IPS DF 6.9 (cell line): ENCODE data around the gene MARCHF9.

Experiments used
- DNase-seq: peaks from one replicate; pipeline ENCODE4 v3.0.0-alpha.2; 2013; ENCODE audit warnings: low read depth, low spot score
- H3K27ac ChIP-seq: one replicate; pipeline ENCODE4 v1.5.1; 2013; ENCODE audit warnings: low read length, control low read depth
- H3K27me3 ChIP-seq: 2 replicates; pipeline ENCODE4 v1.6.1; 2013; ENCODE audit warnings: mild to moderate bottlenecking, low read length; ENCODE audit not compliant: control insufficient read depth, insufficient read depth
- H3K36me3 ChIP-seq: 2 replicates; pipeline ENCODE4 v1.6.1; 2013; ENCODE audit warnings: low read length; ENCODE audit not compliant: control insufficient read depth, insufficient read depth
- H3K4me1 ChIP-seq: 2 replicates; pipeline ENCODE4 v1.6.1; 2013; ENCODE audit warnings: low read length; ENCODE audit not compliant: control insufficient read depth, insufficient read depth
- H3K4me3 ChIP-seq: 2 replicates; pipeline ENCODE4 v1.5.1; 2013; ENCODE audit warnings: mild to moderate bottlenecking, low read length
- H3K9me3 ChIP-seq: 2 replicates; pipeline ENCODE4 v1.6.1; 2013; ENCODE audit warnings: low read length, inconsistent platforms; ENCODE audit not compliant: control insufficient read depth, insufficient read depth
- WGBS: extraction: QIAGEN DNeasy Blood & Tissue Kit; methylation state at CpG from one replicate; pipeline ENCODE4 v1.1.7; 2013; ENCODE audit warnings: mixed read lengths, missing lambda C conversion rate; ENCODE audit not compliant: insufficient read length, insufficient coverage; 5-methylcytosine and 5-hydroxymethylcytosine counted together

MARCHF9 gene

GRCh38 chr12:57746025-57746424 is 8.9 kb upstream of the MARCHF9 start:
- Histone ChIP-seq H3K36me3 (peaks cover 13% of the 10 kb centered on the region; the same call in 1 of the 2 replicates), H3K4me3 (no peak overlapping the region), H3K27ac (no peak overlapping the region), H3K27me3 (peaks cover 2% of the 10 kb centered on the region; the same call in 1 of the 2 replicates), H3K9me3 (no peaks in the 10 kb centered on the region), H3K4me1 (peaks cover 2% of the 10 kb centered on the region)
- no peak for DNase-seq
- no CpG with 5 or more reads among the region's 3 CpGs for WGBS

GRCh38 chr12:57749061-57749460 is 5.8 kb upstream of the MARCHF9 start:
- peaks cover 13% of the 10 kb centered on the region; the same call in 1 of the 2 replicates for H3K36me3 ChIP-seq
- H3K9me3 ChIP-seq, result no peaks in the 10 kb centered on the region
- no CpG with 5 or more reads among the region's 5 CpGs for WGBS
- no peak overlapping the region for H3K4me3 ChIP-seq
- no peak overlapping the region for H3K27ac ChIP-seq
- no peak for DNase-seq
- peaks cover 3% of the 10 kb centered on the region for H3K4me1 ChIP-seq
- no peaks in the 10 kb centered on the region for H3K27me3 ChIP-seq

DNA sequence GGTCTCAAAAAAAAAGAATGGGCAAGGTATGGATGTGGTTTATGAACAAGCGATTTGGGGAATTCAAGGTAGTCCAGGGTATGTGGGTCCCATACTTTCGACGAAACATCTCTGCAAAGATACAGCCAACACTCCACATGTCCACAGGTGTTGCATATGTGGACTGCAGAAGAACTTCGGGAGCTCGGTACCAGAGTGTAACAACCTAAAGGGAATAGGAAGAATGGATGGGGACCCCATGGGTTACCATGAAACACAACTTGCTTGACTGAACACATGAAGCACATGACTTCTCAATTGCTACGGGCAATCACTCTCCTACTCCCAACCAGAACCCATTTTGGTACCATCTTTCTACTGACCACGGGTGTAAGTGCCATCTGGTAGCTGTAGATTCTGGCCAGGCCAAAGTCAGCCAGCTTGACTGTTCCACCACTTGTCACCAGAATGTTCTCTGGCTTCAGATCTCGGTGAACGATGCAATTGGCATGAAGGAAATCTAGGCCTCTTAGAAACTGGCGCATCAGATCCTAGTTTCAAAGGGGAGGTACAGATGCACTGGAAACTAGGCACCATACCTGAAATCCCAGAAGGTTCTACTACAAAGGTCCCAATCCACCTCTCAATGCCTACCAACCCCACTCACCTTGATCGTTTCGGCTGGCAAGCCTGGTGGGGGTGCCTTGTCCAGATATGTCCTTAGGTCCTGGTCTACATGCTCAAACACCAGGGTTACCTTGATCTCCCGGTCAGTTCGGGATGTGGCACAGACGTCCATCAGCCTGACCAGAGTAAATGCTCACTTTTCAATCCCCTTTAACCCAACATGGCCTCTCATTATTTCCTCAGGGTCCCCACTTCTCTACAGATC is 4.1 kb upstream of the MARCHF9 start:
- H3K36me3 ChIP-seq, result peaks cover 13% of the 10 kb centered on the region; the same call in 1 of the 2 replicates
- H3K4me3 ChIP-seq, result peak overlapping the region; percentile 95; the same call in 1 of the 2 replicates
- DNase-seq, result no peak
- peaks cover under 1% of the 10 kb centered on the region; the same call in 1 of the 2 replicates for H3K27me3 ChIP-seq
- H3K27ac ChIP-seq, result no peak overlapping the region
- H3K9me3 ChIP-seq, result no peaks in the 10 kb centered on the region
- no CpG with 5 or more reads among the region's 15 CpGs for WGBS
- H3K4me1 ChIP-seq, result peaks cover 1% of the 10 kb centered on the region; the same call in 1 of the 2 replicates

GRCh38 chr12:57751432-57751787 is 3.5 kb upstream of the MARCHF9 start:
- no peak for DNase-seq
- WGBS, result no CpG with 5 or more reads among the region's 8 CpGs
- H3K4me3 ChIP-seq, result peak overlapping the region; percentile 95; the same call in 1 of the 2 replicates
- H3K4me1 ChIP-seq, result peaks cover 1% of the 10 kb centered on the region; the same call in 1 of the 2 replicates
- H3K36me3 ChIP-seq, result peaks cover 13% of the 10 kb centered on the region; the same call in 1 of the 2 replicates
- H3K9me3 ChIP-seq, result no peaks in the 10 kb centered on the region
- no peak overlapping the region for H3K27ac ChIP-seq
- H3K27me3 ChIP-seq, result peaks cover 6% of the 10 kb centered on the region

- H3K9me3 ChIP-seq, result no peaks in the 10 kb centered on the region
- H3K27ac ChIP-seq, result no peak within 1 kb of the TSS
- peak; percentile 99 for DNase-seq
- peaks cover 1% of the 10 kb centered on the region; the same call in 1 of the 2 replicates for H3K4me1 ChIP-seq
- peaks cover 9% of the 10 kb centered on the region for H3K27me3 ChIP-seq
- WGBS, result no CpG with 5 or more reads among the region's 58 CpGs
- H3K36me3 ChIP-seq, result peaks cover 10% of the 10 kb centered on the region; the same call in 1 of the 2 replicates
- H3K4me3 ChIP-seq, result peak within 1 kb of the TSS; percentile 95
Observed at GRCh38 chr12:57751788-57752667, 2.9 kb upstream of the MARCHF9 start, which contains the start of gene CDK4. Gene CDK4, minus strand, starts transcription at chr12:57752310. Its CDS starts 593 bp downstream, at chr12:57751717.

- no peaks in the 10 kb centered on the region for H3K9me3 ChIP-seq
- H3K27ac ChIP-seq, result no peak overlapping the region
- no peak for DNase-seq
- no peak overlapping the region for H3K4me3 ChIP-seq
- H3K27me3 ChIP-seq, result peaks cover 9% of the 10 kb centered on the region
- WGBS, result no CpG with 5 or more reads among the region's 5 CpGs
- peaks cover 1% of the 10 kb centered on the region; the same call in 1 of the 2 replicates for H3K4me1 ChIP-seq
- H3K36me3 ChIP-seq, result peaks cover 10% of the 10 kb centered on the region; the same call in 1 of the 2 replicates
Observed at GRCh38 chr12:57752668-57753000, 2.3 kb upstream of the MARCHF9 start.

- no CpG with 5 or more reads among the region's 1 CpG for WGBS
- no peak overlapping the region for H3K4me3 ChIP-seq
- H3K4me1 ChIP-seq, result peaks cover 1% of the 10 kb centered on the region; the same call in 1 of the 2 replicates
- H3K36me3 ChIP-seq, result peaks cover 7% of the 10 kb centered on the region; the same call in 1 of the 2 replicates
- DNase-seq, result no peak
- H3K27me3 ChIP-seq, result peaks cover 9% of the 10 kb centered on the region
- no peak overlapping the region for H3K27ac ChIP-seq
- no peaks in the 10 kb centered on the region for H3K9me3 ChIP-seq
Observed at GRCh38 chr12:57753756-57754337, 1.1 kb upstream of the MARCHF9 start.

DNA sequence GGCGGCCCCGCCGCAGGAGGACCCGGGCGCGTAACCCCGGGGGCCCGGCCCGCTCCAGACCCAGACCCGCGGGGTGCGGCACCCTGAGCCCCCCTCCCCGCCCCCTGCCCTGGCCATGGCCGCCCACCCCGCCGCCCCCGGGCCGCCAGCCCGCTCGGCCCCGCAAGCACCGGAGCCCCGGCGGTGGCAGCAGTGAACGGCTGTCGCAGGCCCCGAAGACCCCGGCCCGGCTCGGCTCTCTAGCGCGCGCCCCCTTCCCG is 221 bp downstream of the MARCHF9 start:
- H3K36me3 ChIP-seq, result peaks cover 4% of the 10 kb centered on the region; the same call in 1 of the 2 replicates
- DNase-seq, result no peak
- no peak overlapping the region for H3K27ac ChIP-seq
- peak overlapping the region; percentile 77; the same call in 1 of the 2 replicates for H3K4me3 ChIP-seq
- no CpG with 5 or more reads among the region's 34 CpGs for WGBS
- peaks cover 1% of the 10 kb centered on the region; the same call in 1 of the 2 replicates for H3K4me1 ChIP-seq
- H3K9me3 ChIP-seq, result no peaks in the 10 kb centered on the region
- H3K27me3 ChIP-seq, result peaks cover 9% of the 10 kb centered on the region

- Histone ChIP-seq H3K9me3 (no peaks in the 10 kb centered on the region), H3K27ac (no peak overlapping the region), H3K27me3 (peaks cover 9% of the 10 kb centered on the region), H3K36me3 (peaks cover 2% of the 10 kb centered on the region; the same call in 1 of the 2 replicates), H3K4me3 (peak overlapping the region; percentile 77; the same call in 1 of the 2 replicates), H3K4me1 (peaks cover 1% of the 10 kb centered on the region; the same call in 1 of the 2 replicates)
- DNase-seq, result no peak
- no CpG with 5 or more reads among the region's 76 CpGs for WGBS
Observed at GRCh38 chr12:57755454-57756372, 810 bp downstream of the MARCHF9 start.
